ENCODE measurements around the gene PPM1N. TPM values are rescaled to one million over a fixed set of nuclear protein-coding genes. Genes with fewer than 3 reads are reported as not detected.

Gene PPM1N
- total RNA-seq, 2 experiments from 2014 or later = 3.7 to 4.2 TPM

GRCh38 chr19:45485305-45486077 is 12.8 kb upstream of the PPM1N start:
- peak; percentile 99 for ATAC-seq
- TF ChIP-seq, protein P1, sequence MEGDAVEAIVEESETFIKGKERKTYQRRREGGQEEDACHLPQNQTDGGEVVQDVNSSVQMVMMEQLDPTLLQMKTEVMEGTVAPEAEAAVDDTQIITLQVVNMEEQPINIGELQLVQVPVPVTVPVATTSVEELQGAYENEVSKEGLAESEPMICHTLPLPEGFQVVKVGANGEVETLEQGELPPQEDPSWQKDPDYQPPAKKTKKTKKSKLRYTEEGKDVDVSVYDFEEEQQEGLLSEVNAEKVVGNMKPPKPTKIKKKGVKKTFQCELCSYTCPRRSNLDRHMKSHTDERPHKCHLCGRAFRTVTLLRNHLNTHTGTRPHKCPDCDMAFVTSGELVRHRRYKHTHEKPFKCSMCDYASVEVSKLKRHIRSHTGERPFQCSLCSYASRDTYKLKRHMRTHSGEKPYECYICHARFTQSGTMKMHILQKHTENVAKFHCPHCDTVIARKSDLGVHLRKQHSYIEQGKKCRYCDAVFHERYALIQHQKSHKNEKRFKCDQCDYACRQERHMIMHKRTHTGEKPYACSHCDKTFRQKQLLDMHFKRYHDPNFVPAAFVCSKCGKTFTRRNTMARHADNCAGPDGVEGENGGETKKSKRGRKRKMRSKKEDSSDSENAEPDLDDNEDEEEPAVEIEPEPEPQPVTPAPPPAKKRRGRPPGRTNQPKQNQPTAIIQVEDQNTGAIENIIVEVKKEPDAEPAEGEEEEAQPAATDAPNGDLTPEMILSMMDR (IDR thresholded peaks at IDR 0.05) = peak; percentile 92
- H3K4me1 Mint-ChIP-seq (ENCODE audit: low read depth) = peaks cover 14% of the 10 kb centered on the region
- peak overlapping the region; percentile 85 for H3K27ac Mint-ChIP-seq
- POLR2A ChIA-PET = interaction anchor here (0.6 to 1.5 kb wide), 6 partner anchors 9 to 531 kb away, joined by 3 to 9 read pairs (median 3); partner anchors contain the start of gene ERCC1
- peak; percentile 100 for DNase-seq
- peaks cover 2% of the 10 kb centered on the region for H3K27me3 Mint-ChIP-seq
- H3K9me3 Mint-ChIP-seq = no peaks in the 10 kb centered on the region
- peak overlapping the region; percentile 86 for H3K4me3 Mint-ChIP-seq
- no peaks in the 10 kb centered on the region for H3K36me3 Mint-ChIP-seq (ENCODE audit: low read depth)
- intact Hi-C loops (cut with micrococcal nuclease) = no loop called here
- CTCF ChIA-PET = interaction anchor here (0.7 to 3.0 kb wide), 56 partner anchors 9 to 307 kb away, joined by 3 to 78 read pairs (median 6); partner anchors contain the start of genes BLOC1S3, ERCC1, FBXO46 and FOSB

DNA sequence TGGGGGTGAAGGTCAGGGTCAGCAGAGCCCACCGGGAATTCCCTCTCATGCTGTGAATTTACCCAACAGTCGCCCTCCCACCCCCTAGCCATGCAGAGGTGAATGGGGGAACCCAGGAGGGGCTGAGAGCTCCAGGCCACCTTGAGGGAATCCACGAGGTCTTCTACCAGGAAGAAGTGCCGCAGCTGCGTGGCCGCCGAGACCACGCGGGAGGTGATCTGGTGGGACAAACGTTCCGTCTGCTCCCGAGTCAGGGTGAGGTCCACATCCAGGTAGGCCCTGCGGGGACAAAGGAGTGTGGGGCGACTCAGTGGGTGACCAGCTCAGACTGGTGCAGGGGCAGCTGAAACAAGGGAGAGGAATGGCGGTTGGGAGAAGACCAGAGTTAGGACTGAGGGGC is 9.5 kb upstream of the PPM1N start:
- Mint-ChIP-seq H3K4me1 (ENCODE audit: low read depth) (peaks cover 21% of the 10 kb centered on the region), H3K4me3 (no peak overlapping the region), H3K9me3 (no peaks in the 10 kb centered on the region), H3K36me3 (ENCODE audit: low read depth) (no peaks in the 10 kb centered on the region), H3K27me3 (peaks cover 7% of the 10 kb centered on the region), H3K27ac (no peak overlapping the region)
- POLR2A ChIA-PET = no interaction called here
- no peak for ATAC-seq
- no peak for DNase-seq
- TF ChIP-seq, protein P1 (IDR thresholded peaks at IDR 0.05) = no peak
- intact Hi-C loops (cut with micrococcal nuclease) = no loop called here
- CTCF ChIA-PET = interaction anchor here (1.3 to 2.2 kb wide), 3 partner anchors 10 to 50 kb away, joined by 3 to 13 read pairs (median 5); no protein-coding TSS in a partner anchor

- intact Hi-C loops (cut with micrococcal nuclease) = no loop called here
- POLR2A ChIA-PET = interaction anchor here (0.8 kb wide), 1 partner anchor 34 kb away, joined by 3 read pairs; no protein-coding TSS in a partner anchor
- CTCF ChIA-PET = interaction anchor here (1.9 to 2.2 kb wide), 3 partner anchors 10 to 50 kb away, joined by 5 to 13 read pairs (median 7); no protein-coding TSS in a partner anchor
- no peak for DNase-seq
- H3K36me3 Mint-ChIP-seq (ENCODE audit: low read depth) = no peaks in the 10 kb centered on the region
- H3K27me3 Mint-ChIP-seq = peaks cover 10% of the 10 kb centered on the region
- TF ChIP-seq, protein P1 (IDR thresholded peaks at IDR 0.05) = no peak
- H3K9me3 Mint-ChIP-seq = no peaks in the 10 kb centered on the region
- H3K4me3 Mint-ChIP-seq = no peak overlapping the region
- no peak for ATAC-seq
- H3K27ac Mint-ChIP-seq = no peak overlapping the region
- H3K4me1 Mint-ChIP-seq (ENCODE audit: low read depth) = peaks cover 19% of the 10 kb centered on the region
Observed at GRCh38 chr19:45489216-45489855, 8.9 kb upstream of the PPM1N start.

GRCh38 chr19:45492137-45492626 is 6.1 kb upstream of the PPM1N start:
- no peak overlapping the region for H3K27ac Mint-ChIP-seq
- TF ChIP-seq, protein P1 (IDR thresholded peaks at IDR 0.05) = no peak
- no peaks in the 10 kb centered on the region for H3K9me3 Mint-ChIP-seq
- ChIA-PET CTCF (interaction anchor here (1.0 kb wide), 1 partner anchor 13 kb away, joined by 3 read pairs; no protein-coding TSS in a partner anchor), POLR2A (no interaction called here)
- intact Hi-C loops (cut with micrococcal nuclease) = no loop called here
- DNase-seq (no peak), ATAC-seq (no peak)
- H3K4me3 Mint-ChIP-seq = no peak overlapping the region
- H3K4me1 Mint-ChIP-seq (ENCODE audit: low read depth) = peaks cover 19% of the 10 kb centered on the region
- no peaks in the 10 kb centered on the region for H3K36me3 Mint-ChIP-seq (ENCODE audit: low read depth)
- peaks cover 19% of the 10 kb centered on the region for H3K27me3 Mint-ChIP-seq
